Hepatocyte (in vitro differentiated cells): ENCODE data around the gene AURKB. TPM values are rescaled to one million over a fixed set of nuclear protein-coding genes. Genes with fewer than 3 reads are reported as not detected.

Experiments used
- DNase-seq: peaks from one replicate; pipeline ENCODE4 v3.0.0-alpha.2; 2016; ENCODE audit warnings: low spot score
- H2AFZ ChIP-seq: fragments of 200-600 bp; sonication (generic); 2 replicates; pipeline ENCODE4 v1.6.0; 2016; ENCODE audit warnings: antibody characterized with exemption, mild to moderate bottlenecking
- H3K27ac ChIP-seq: fragments of 200-600 bp; sonication (generic); 2 replicates; pipeline ENCODE4 v1.5.1; 2016; ENCODE audit warnings: mild to moderate bottlenecking
- H3K27me3 ChIP-seq: fragments of 200-600 bp; sonication (generic); 2 replicates; pipeline ENCODE4 v1.6.1; 2016
- H3K36me3 ChIP-seq: fragments of 200-600 bp; sonication (generic); replicated peaks from 2 replicates; pipeline ENCODE4 v1.5.1; 2016; ENCODE audit warnings: low read depth; ENCODE audit not compliant: insufficient read depth
- H3K4me1 ChIP-seq: fragments of 200-600 bp; sonication (generic); 2 replicates; pipeline ENCODE4 v1.5.1; 2016; ENCODE audit warnings: mild to moderate bottlenecking, moderate library complexity; ENCODE audit not compliant: insufficient read depth
- H3K4me2 ChIP-seq: fragments of 200-600 bp; sonication (generic); 2 replicates; pipeline ENCODE4 v1.6.0; 2016
- H3K4me3 ChIP-seq: fragments of 200-600 bp; sonication (generic); 2 replicates; pipeline ENCODE4 v1.5.1; 2016; ENCODE audit warnings: mild to moderate bottlenecking
- H3K79me2 ChIP-seq: fragments of 200-600 bp; sonication (generic); 2 replicates; pipeline ENCODE4 v1.6.0; 2017; ENCODE audit warnings: mild to moderate bottlenecking
- H3K9me2 ChIP-seq: fragments of 200-600 bp; sonication (generic); replicated peaks from 2 replicates; pipeline ENCODE4 v1.6.0; 2017; ENCODE audit warnings: mild to moderate bottlenecking; ENCODE audit not compliant: insufficient read depth
- H3K9me3 ChIP-seq: fragments of 200-600 bp; sonication (generic); 2 replicates; pipeline ENCODE4 v1.5.1; 2016; ENCODE audit warnings: low read depth, mild to moderate bottlenecking
- H4K20me1 ChIP-seq: fragments of 200-600 bp; sonication (generic); 2 replicates; pipeline ENCODE4 v1.6.0; 2016; ENCODE audit warnings: mild to moderate bottlenecking; ENCODE audit not compliant: insufficient read depth, poor library complexity, severe bottlenecking
- CTCF ChIP-seq: fragments of 200-600 bp; sonication (generic); IDR thresholded peaks from 2 replicates; pipeline ENCODE4 v1.5.1; 2016; ENCODE audit warnings: antibody characterized with exemption, mild to moderate bottlenecking; ENCODE audit not compliant: poor library complexity
- EZH2 ChIP-seq: fragments of 200-600 bp; sonication (generic); IDR thresholded peaks from 2 replicates; pipeline ENCODE4 v1.6.1; 2016; ENCODE audit warnings: antibody characterized with exemption, mild to moderate bottlenecking, borderline replicate concordance
- EZH2phosphoT487 ChIP-seq: fragments of 200-600 bp; sonication (generic); IDR thresholded peaks from one replicate; pipeline ENCODE4 v1.6.1; 2018; ENCODE audit warnings: antibody characterized with exemption, mild to moderate bottlenecking, low read depth, moderate library complexity; ENCODE audit not compliant: unreplicated experiment, severe bottlenecking
- WGBS: methylation state at CpG from one replicate; pipeline ENCODE4 v1.1.6; 2016; ENCODE audit warnings: low lambda C conversion rate; ENCODE audit errors: missing lambda C conversion rate; 5-methylcytosine and 5-hydroxymethylcytosine counted together
- polyA plus RNA-seq: library from polyadenylated mRNA; unstranded; fragments of >200 nt; fragmentation: Nextera tagmentation; extraction: Ambion mirVana; gene quantifications from 2 replicates; pipeline ENCODE4 v1.2.1, GENCODE V29; 2016
- total RNA-seq: library from RNA; depleted of rRNA; stranded (reverse); fragments of >200 nt; gene quantifications from 2 replicates; pipeline ENCODE4 v1.2.3, GENCODE V29; 2014

Gene AURKB
- total and polyA plus RNA-seq, 2 experiments from 2014 or later: 9.9 to 25.3 TPM

GRCh38 chr17:8223356-8224126 lies 13.2 kb upstream of the AURKB start:
- peak; percentile 78 for DNase-seq
- peak overlapping the region; percentile 61 for H3K4me3 ChIP-seq
- TF ChIP-seq EZH2phosphoT487: no peak
- peak; percentile 26 for TF ChIP-seq CTCF
- no peak for TF ChIP-seq EZH2
- H3K9me3 ChIP-seq: no peaks in the 10 kb centered on the region
- H3K4me2 ChIP-seq: peak overlapping the region; percentile 86
- H4K20me1 ChIP-seq: no peaks in the 10 kb centered on the region
- peak overlapping the region; percentile 96 for H3K27ac ChIP-seq
- peak overlapping the region; percentile 42 for H2AFZ ChIP-seq
- H3K36me3 ChIP-seq: no peaks in the 10 kb centered on the region
- WGBS: 5% methylated on average over 27 of the region's 27 CpGs
- no peaks in the 10 kb centered on the region for H3K27me3 ChIP-seq
- peaks cover 13% of the 10 kb centered on the region for H3K4me1 ChIP-seq
- H3K9me2 ChIP-seq: no peaks in the 10 kb centered on the region
- no peaks in the 10 kb centered on the region for H3K79me2 ChIP-seq

- Histone ChIP-seq H3K36me3 (no peaks in the 10 kb centered on the region), H3K9me2 (no peaks in the 10 kb centered on the region), H4K20me1 (no peaks in the 10 kb centered on the region), H3K9me3 (no peaks in the 10 kb centered on the region), H3K27ac (peak overlapping the region; percentile 96), H3K4me2 (peak overlapping the region; percentile 86), H2AFZ (peak overlapping the region; percentile 42), H3K79me2 (no peaks in the 10 kb centered on the region), H3K27me3 (no peaks in the 10 kb centered on the region), H3K4me3 (peak overlapping the region; percentile 61), H3K4me1 (peaks cover 13% of the 10 kb centered on the region)
- DNase-seq: peak; percentile 95
- TF ChIP-seq EZH2phosphoT487: no peak
- TF ChIP-seq EZH2: no peak
- no peak for TF ChIP-seq CTCF
- WGBS: under 1% methylated on average over 49 of the region's 49 CpGs
Observed at GRCh38 chr17:8222630-8223355, 12.4 kb upstream of the AURKB start.

GRCh38 chr17:8222380-8222629 lies 11.9 kb upstream of the AURKB start:
- H2AFZ ChIP-seq: no peak overlapping the region
- H3K4me2 ChIP-seq: peak overlapping the region; percentile 86
- peaks cover 10% of the 10 kb centered on the region for H3K4me1 ChIP-seq

More at GRCh38 chr17:8222380-8222629, 11.9 kb upstream of the AURKB start:
- Histone ChIP-seq H3K9me3 (no peaks in the 10 kb centered on the region), H3K4me3 (peak overlapping the region; percentile 61), H3K27ac (peak overlapping the region; percentile 96), H3K79me2 (no peaks in the 10 kb centered on the region), H3K36me3 (no peaks in the 10 kb centered on the region), H4K20me1 (no peaks in the 10 kb centered on the region), H3K27me3 (no peaks in the 10 kb centered on the region), H3K9me2 (no peaks in the 10 kb centered on the region)
- TF ChIP-seq EZH2: no peak
- TF ChIP-seq EZH2phosphoT487: no peak
- TF ChIP-seq CTCF: no peak
- whole genome bisulfite sequencing: 3% methylated on average over 9 of the region's 9 CpGs
- no peak for DNase-seq
